SK-N-SH treated with all-trans-retinoic acid at 6 μM for 48 hours (cell line): ENCODE results near the gene HS1BP3.

Source experiments
- ARNTL ChIP-seq: fragments of 450-650 bp; formaldehyde crosslinking; IDR thresholded peaks from 2 replicates; pipeline ENCODE4 v1.5.0; 2020; ENCODE audit warnings: low read depth, mild to moderate bottlenecking, moderate library complexity, borderline replicate concordance
- BACH2 ChIP-seq: fragments of 250-450 bp; sonication (Bioruptor Pico); IDR thresholded peaks from 2 replicates; pipeline ENCODE4 v1.9.0; 2021; ENCODE audit warnings: mild to moderate bottlenecking, borderline replicate concordance
- ESRRG ChIP-seq: fragments of 250-450 bp; sonication (Bioruptor Pico); IDR thresholded peaks from 2 replicates; pipeline ENCODE4 v1.6.1; 2021; ENCODE audit warnings: mild to moderate bottlenecking
- RARB ChIP-seq: fragments of 250-450 bp; sonication (Bioruptor Pico); IDR thresholded peaks from 2 replicates; pipeline ENCODE4 v1.8.0; 2021; ENCODE audit warnings: mild to moderate bottlenecking, moderate library complexity
- TOX ChIP-seq: fragments of 250-450 bp; sonication (Bioruptor Pico); IDR thresholded peaks from 2 replicates; pipeline ENCODE4 v1.8.0; 2021; ENCODE audit warnings: mild to moderate bottlenecking, moderate library complexity, borderline replicate concordance
- ZFP30 ChIP-seq: fragments of 450-650 bp; formaldehyde crosslinking; IDR thresholded peaks from 2 replicates; pipeline ENCODE4 v1.5.0; 2022; ENCODE audit warnings: mild to moderate bottlenecking, moderate library complexity
- TF ChIP-seq, protein P1 (sequence below): fragments of 250-450 bp; sonication (Bioruptor Pico); IDR thresholded peaks from 2 replicates; pipeline ENCODE4 v1.5.1; 2020; ENCODE audit warnings: low read depth, mild to moderate bottlenecking, moderate library complexity
- TF ChIP-seq, protein P2 (sequence below): fragments of 250-450 bp; sonication (Bioruptor Pico); IDR thresholded peaks from 2 replicates; pipeline ENCODE4 v1.8.0; 2020; ENCODE audit warnings: mild to moderate bottlenecking, moderate library complexity, borderline replicate concordance

DNA sequence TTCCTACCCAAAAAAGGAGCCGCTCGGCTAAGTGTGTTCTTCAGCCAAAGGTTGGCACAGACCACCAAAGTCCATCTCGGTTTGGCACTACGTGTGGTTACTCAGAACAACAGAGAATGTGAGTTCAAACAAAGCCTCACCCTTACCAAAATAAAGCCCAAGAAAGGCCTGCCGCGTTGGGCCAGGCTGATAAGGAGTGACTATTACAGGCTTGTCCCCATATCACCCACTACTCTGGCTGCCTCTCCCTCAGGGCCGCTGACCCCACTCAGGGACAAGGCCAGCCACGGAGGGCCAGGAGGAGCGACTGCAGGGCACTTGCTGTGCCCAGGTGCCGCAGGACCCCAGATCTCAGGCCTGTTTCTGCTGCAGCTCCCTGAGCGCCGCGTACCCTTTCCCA, 13.8 kb downstream of the HS1BP3 start:
- no peak for TF ChIP-seq RARB (CRISPR knock-in tag)
- TF ChIP-seq TOX (CRISPR knock-in tag): no peak
- TF ChIP-seq, protein P1, sequence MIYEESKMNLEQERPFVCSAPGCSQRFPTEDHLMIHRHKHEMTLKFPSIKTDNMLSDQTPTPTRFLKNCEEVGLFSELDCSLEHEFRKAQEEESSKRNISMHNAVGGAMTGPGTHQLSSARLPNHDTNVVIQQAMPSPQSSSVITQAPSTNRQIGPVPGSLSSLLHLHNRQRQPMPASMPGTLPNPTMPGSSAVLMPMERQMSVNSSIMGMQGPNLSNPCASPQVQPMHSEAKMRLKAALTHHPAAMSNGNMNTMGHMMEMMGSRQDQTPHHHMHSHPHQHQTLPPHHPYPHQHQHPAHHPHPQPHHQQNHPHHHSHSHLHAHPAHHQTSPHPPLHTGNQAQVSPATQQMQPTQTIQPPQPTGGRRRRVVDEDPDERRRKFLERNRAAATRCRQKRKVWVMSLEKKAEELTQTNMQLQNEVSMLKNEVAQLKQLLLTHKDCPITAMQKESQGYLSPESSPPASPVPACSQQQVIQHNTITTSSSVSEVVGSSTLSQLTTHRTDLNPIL (CRISPR knock-in tag): no peak
- TF ChIP-seq ZFP30 (CRISPR knock-in tag): no peak
- TF ChIP-seq ESRRG (CRISPR knock-in tag): no peak
- TF ChIP-seq, protein P2, sequence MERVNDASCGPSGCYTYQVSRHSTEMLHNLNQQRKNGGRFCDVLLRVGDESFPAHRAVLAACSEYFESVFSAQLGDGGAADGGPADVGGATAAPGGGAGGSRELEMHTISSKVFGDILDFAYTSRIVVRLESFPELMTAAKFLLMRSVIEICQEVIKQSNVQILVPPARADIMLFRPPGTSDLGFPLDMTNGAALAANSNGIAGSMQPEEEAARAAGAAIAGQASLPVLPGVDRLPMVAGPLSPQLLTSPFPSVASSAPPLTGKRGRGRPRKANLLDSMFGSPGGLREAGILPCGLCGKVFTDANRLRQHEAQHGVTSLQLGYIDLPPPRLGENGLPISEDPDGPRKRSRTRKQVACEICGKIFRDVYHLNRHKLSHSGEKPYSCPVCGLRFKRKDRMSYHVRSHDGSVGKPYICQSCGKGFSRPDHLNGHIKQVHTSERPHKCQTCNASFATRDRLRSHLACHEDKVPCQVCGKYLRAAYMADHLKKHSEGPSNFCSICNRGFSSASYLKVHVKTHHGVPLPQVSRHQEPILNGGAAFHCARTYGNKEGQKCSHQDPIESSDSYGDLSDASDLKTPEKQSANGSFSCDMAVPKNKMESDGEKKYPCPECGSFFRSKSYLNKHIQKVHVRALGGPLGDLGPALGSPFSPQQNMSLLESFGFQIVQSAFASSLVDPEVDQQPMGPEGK (CRISPR knock-in tag): no peak
- no peak for TF ChIP-seq ARNTL (CRISPR knock-in tag)
- TF ChIP-seq BACH2 (CRISPR knock-in tag): no peak
